Breast epithelium (tissue), 4 donors: ENCODE results near the gene FBXW8. TPM values are rescaled to one million over a fixed set of nuclear protein-coding genes. Genes with fewer than 3 reads are reported as not detected.

Source experiments
- DNase-seq, 2 donors: peaks; one replicate each; pipeline ENCODE4 v3.0.0-alpha.2; 2019; ENCODE audit warnings: low spot score in 2 of 2
- H3K27ac ChIP-seq, 2 donors: fragments of 200-600 bp; sonication (generic) in 1 of 2; one replicate each; pipeline ENCODE4 v1.5.1; 2016 to 2019; ENCODE audit warnings: mild to moderate bottlenecking in 1 of 2
- H3K27me3 ChIP-seq, 2 donors: fragments of 200-600 bp; sonication (generic) in 1 of 2; one replicate each; pipeline versions ENCODE4 v1.5.1 to v1.6.0; 2017 to 2019; ENCODE audit warnings: control low read depth in 1 of 2, mild to moderate bottlenecking in 1 of 2
- H3K36me3 ChIP-seq: fragments of 200-600 bp; one replicate; pipeline ENCODE4 v1.5.1; 2019
- H3K4me1 ChIP-seq, 2 donors: fragments of 200-600 bp; sonication (generic); one replicate each; pipeline ENCODE4 v1.5.1; 2016 to 2019; ENCODE audit warnings: control low read depth in 1 of 2
- H3K4me3 ChIP-seq, 3 donors: fragments of 200-600 bp; sonication (generic); 1 replicate in 2 of 3; 2 replicates in 1 of 3; pipeline ENCODE4 v1.5.1; 2016 to 2019; ENCODE audit warnings: mild to moderate bottlenecking in 3 of 3, moderate library complexity in 2 of 3
- H3K9me3 ChIP-seq, 2 donors: fragments of 200-600 bp; sonication (generic) in 1 of 2; one replicate each; pipeline ENCODE4 v1.5.1; 2016 to 2019; ENCODE audit warnings: control low read depth in 1 of 2
- POLR2A ChIP-seq: fragments of 450-650 bp; IDR thresholded peaks from one replicate; pipeline ENCODE4 v1.6.1; 2016; ENCODE audit warnings: antibody characterized with exemption, mild to moderate bottlenecking, moderate library complexity
- POLR2AphosphoS5 ChIP-seq, 3 donors: sonication (generic); formaldehyde crosslinking; IDR thresholded peaks; one replicate each; pipeline ENCODE4 v1.6.1; 2017; ENCODE audit warnings: antibody characterized with exemption in 3 of 3
- intact Hi-C: fragments of 100-400 bp; cut with DNase I; formaldehyde crosslinking; loops from one replicate; pipeline ENCODE4 v1.15.1; 2023; ENCODE audit warnings: low total_unique reads
- total RNA-seq, 3 donors: library from RNA; depleted of rRNA; stranded (reverse); fragments of >200 nt; gene quantifications; one replicate each; pipeline ENCODE4 v1.1.0, GENCODE V29; 2016
- TF ChIP-seq, protein P1 (sequence below), 3 donors: fragments of 450-650 bp; IDR thresholded peaks; one replicate each; pipeline ENCODE4 v1.5.1; 2016 to 2017; ENCODE audit warnings: antibody characterized with exemption in 3 of 3, mild to moderate bottlenecking in 3 of 3, moderate library complexity in 3 of 3

Gene FBXW8
- total RNA-seq, 3 donors from 2014 or later, result 14.9 to 22.3 (median 16.4) TPM

DNA sequence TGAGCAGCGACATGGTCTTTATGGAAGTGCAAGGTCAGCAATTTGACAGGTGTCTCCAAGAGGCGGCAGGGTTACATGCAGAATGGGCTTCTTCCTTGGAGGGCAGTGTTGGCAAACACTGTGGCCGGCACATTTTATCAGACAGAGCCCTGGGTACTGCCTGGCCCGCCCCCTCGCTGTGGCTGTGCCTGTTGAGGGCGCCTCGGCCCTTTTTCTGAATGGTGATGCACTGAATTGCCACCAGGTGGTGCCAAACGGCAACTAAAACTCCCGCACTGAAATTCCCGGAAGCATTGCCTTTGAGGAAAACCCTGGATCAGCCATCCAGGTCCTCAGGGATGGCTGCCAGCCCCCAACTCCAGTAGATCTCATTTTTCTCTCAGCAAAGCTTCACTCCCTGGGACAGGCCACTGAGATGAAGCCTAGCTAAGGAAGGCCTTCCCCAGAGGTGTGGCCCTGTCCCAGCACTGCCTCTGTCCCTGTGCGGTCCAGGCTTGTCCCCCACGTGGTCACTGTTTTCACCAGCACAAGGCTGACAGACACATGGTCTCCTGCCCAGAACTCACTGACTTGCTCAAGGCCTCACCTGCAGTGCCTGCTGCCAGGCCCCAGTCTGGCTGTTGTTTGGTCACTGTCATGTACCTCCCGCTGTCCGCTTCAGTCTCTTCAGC is 114.9 kb downstream of the FBXW8 start:
- intact Hi-C loops, result no loop called here
- Histone ChIP-seq H3K9me3 (no peaks in the 10 kb centered on the region), H3K4me3 (no peak overlapping the region), H3K27ac (peak overlapping the region; percentile 41 to 56), H3K27me3 (no peaks in the 10 kb centered on the region), H3K4me1 (peaks cover 0 to 4% of the 10 kb centered on the region in 2 donors), H3K36me3 (no peaks in the 10 kb centered on the region)
- peak in 1 of 2 donors; percentile 75 for DNase-seq
- TF ChIP-seq, protein P1, sequence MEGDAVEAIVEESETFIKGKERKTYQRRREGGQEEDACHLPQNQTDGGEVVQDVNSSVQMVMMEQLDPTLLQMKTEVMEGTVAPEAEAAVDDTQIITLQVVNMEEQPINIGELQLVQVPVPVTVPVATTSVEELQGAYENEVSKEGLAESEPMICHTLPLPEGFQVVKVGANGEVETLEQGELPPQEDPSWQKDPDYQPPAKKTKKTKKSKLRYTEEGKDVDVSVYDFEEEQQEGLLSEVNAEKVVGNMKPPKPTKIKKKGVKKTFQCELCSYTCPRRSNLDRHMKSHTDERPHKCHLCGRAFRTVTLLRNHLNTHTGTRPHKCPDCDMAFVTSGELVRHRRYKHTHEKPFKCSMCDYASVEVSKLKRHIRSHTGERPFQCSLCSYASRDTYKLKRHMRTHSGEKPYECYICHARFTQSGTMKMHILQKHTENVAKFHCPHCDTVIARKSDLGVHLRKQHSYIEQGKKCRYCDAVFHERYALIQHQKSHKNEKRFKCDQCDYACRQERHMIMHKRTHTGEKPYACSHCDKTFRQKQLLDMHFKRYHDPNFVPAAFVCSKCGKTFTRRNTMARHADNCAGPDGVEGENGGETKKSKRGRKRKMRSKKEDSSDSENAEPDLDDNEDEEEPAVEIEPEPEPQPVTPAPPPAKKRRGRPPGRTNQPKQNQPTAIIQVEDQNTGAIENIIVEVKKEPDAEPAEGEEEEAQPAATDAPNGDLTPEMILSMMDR (IDR thresholded peaks at IDR 0.05), result peak; percentile 86 to 94 (median 89)
- TF ChIP-seq POLR2AphosphoS5 (IDR thresholded peaks at IDR 0.05) (no peak), POLR2A (no peak)

DNA sequence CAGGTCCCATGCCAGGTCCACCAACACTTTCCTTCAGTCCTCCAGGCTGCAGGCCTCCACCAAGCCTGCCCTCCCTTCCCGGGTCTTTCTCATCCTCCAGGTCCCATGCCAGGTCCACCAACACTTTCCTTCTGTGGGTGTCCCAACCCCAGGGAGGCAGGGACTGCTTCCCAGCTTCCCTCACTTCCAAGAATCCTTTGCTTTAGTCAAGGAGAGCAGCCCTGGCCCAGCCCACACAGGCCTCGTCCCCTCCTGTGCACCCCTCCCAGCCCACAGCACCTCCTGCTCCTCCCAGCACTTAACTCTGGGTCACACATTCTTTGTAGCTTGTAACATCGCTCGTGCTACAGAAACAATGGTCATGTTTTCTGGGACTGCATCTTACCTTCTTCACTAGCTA is 115.6 kb downstream of the FBXW8 start:
- Histone ChIP-seq H3K27me3 (no peaks in the 10 kb centered on the region), H3K4me1 (peaks cover 0 to 4% of the 10 kb centered on the region in 2 donors), H3K4me3 (no peak overlapping the region), H3K9me3 (no peaks in the 10 kb centered on the region), H3K27ac (peak overlapping the region; percentile 6 to 41), H3K36me3 (no peaks in the 10 kb centered on the region)
- DNase-seq, result peak in 1 of 2 donors; percentile 13
- TF ChIP-seq POLR2A (no peak), POLR2AphosphoS5 (IDR thresholded peaks at IDR 0.05) (no peak)
- TF ChIP-seq, protein P1 (IDR thresholded peaks at IDR 0.05), result no peak
- intact Hi-C loops, result no loop called here

DNA sequence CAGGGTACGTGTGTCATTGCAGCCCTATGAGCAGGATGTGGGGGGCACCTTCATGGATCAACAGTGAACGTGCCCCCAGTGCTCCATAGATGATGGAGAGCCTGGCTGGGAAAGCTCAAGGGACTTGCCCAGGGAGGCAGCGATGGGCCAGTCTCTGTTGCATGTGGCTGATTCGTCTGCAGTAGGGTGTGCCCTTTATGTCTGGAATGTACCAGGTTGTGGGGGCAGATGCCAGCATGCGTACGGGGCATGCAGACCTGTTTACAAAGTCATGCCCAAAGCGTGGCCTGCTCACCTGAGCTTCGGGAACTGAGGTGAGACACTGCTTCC is 116.1 kb downstream of the FBXW8 start:
- H3K36me3 ChIP-seq, result no peaks in the 10 kb centered on the region

DNA sequence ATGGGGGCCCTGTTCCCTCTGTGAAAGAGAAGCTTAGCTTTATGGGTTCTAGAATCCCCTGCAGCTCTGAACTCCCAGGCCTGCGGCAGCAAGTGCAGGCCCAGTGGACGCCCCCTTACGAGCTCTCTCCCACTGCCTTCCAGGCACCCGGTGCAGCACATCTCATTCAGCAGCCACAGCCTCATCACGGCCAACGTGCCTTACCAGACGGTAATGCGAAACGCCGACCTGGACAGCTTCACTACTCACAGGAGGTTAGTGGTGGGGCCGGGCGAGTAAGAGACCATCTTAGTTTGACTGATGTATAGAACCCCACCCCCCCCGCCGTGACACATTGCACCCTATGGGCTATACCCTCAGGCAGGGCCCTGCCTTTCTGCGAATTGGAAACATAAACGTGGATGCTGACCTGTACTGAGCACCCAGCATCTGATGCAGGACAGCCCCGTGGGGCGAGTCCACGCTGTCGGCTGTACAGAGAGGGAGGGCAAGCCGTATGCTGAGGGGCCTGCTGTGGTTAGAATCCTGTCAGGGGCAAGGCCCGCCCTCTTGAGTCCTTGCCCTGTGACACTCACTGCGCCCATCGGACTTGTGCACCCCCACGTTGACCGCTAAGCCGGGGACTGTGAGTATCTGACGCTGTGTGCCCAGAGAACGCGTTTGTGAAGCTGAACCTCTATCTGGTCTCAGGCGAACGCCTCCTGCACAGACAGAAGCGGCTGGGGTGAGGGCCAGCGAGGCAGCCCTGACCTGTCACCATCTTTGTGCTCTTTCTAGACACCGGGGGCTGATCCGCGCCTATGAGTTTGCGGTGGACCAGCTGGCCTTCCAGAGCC is 116.7 kb downstream of the FBXW8 start:
- Histone ChIP-seq H3K27ac (peak overlapping the region in 1 of 2 donors; percentile 13), H3K9me3 (no peaks in the 10 kb centered on the region), H3K4me3 (no peak overlapping the region), H3K27me3 (no peaks in the 10 kb centered on the region), H3K4me1 (peaks cover 0 to 4% of the 10 kb centered on the region in 2 donors), H3K36me3 (no peaks in the 10 kb centered on the region)
- intact Hi-C loops, result no loop called here
- TF ChIP-seq POLR2AphosphoS5 (IDR thresholded peaks at IDR 0.05), result no peak
- no peak for TF ChIP-seq POLR2A
- TF ChIP-seq, protein P1 (IDR thresholded peaks at IDR 0.05), result no peak
- peak in 1 of 2 donors; percentile 15 for DNase-seq

More for the DNA sequence above, 116.1 kb downstream of the FBXW8 start:
- Histone ChIP-seq H3K27ac (peak overlapping the region in 1 of 2 donors; percentile 13), H3K27me3 (no peaks in the 10 kb centered on the region), H3K4me3 (no peak overlapping the region), H3K4me1 (peaks cover 0 to 4% of the 10 kb centered on the region in 2 donors), H3K9me3 (no peaks in the 10 kb centered on the region)
- TF ChIP-seq, protein P1 (IDR thresholded peaks at IDR 0.05), result no peak
- TF ChIP-seq POLR2AphosphoS5 (IDR thresholded peaks at IDR 0.05), result no peak
- TF ChIP-seq POLR2A, result no peak
- intact Hi-C loops, result no loop called here
- peak in 1 of 2 donors; percentile 19 for DNase-seq

DNA sequence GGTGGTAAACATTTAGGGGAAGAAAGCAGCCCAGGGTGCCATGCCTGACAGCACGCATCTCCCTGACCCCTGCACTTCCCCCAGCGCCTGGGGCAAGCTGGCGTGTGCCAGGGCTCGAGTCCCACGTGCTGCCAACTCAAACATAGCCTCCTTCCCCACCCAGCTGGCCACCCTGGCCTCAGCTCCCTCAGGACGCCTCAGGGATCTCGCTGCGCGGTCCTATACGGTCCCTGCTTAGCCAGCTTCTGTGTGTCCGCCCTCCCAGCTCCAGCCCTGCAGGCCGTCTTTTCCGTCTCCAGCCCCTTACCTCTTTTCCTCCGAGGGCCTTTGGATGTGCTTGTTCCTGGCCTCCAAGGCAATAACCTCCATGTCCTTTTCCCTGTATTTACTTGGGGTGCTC is 117.5 kb downstream of the FBXW8 start:
- peaks cover 0 to 4% of the 10 kb centered on the region in 2 donors for H3K4me1 ChIP-seq
- no peaks in the 10 kb centered on the region for H3K9me3 ChIP-seq
- no peaks in the 10 kb centered on the region for H3K36me3 ChIP-seq
- TF ChIP-seq POLR2AphosphoS5 (IDR thresholded peaks at IDR 0.05), result no peak
- no peak for TF ChIP-seq POLR2A
- TF ChIP-seq, protein P1 (IDR thresholded peaks at IDR 0.05), result no peak
- H3K27me3 ChIP-seq, result no peaks in the 10 kb centered on the region
- peak overlapping the region in 1 of 2 donors; percentile 2 for H3K27ac ChIP-seq
- no peak for DNase-seq
- no peak overlapping the region for H3K4me3 ChIP-seq
- intact Hi-C loops, result no loop called here
